Tibial artery (tissue), 4 donors: ENCODE measurements around the gene ATP8B4.
A peak's percentile ranks its signal among the peaks of the same experiment; 100 is the strongest.

Experiments used
- DNase-seq, 2 donors: peaks; one replicate each; pipeline ENCODE4 v3.0.0-alpha.2; 2019
- H3K27ac ChIP-seq, 2 donors: fragments of 200-600 bp; sonication (generic) in 1 of 2; 1 replicate in 1 of 2; 2 replicates in 1 of 2; pipeline ENCODE4 v1.5.1; 2018 to 2019; ENCODE audit warnings: mild to moderate bottlenecking in 1 of 2
- H3K27me3 ChIP-seq, 2 donors: fragments of 200-600 bp; sonication (generic) in 1 of 2; one replicate each; pipeline versions ENCODE4 v1.5.1 to v1.6.0; 2016 to 2019
- H3K36me3 ChIP-seq, 3 donors: fragments of 200-600 bp; sonication (generic) in 2 of 3; one replicate each; pipeline ENCODE4 v1.5.1; 2016 to 2019; ENCODE audit warnings: mild to moderate bottlenecking in 2 of 3
- H3K4me1 ChIP-seq, 4 donors: fragments of 200-600 bp; sonication (generic) in 2 of 4; 1 replicate in 3 of 4; 2 replicates in 1 of 4; pipeline ENCODE4 v1.5.1; 2016 to 2019
- H3K4me3 ChIP-seq, 2 donors: fragments of 200-600 bp; sonication (generic) in 1 of 2; 1 replicate in 1 of 2; 2 replicates in 1 of 2; pipeline ENCODE4 v1.5.1; 2018 to 2019; ENCODE audit warnings: mild to moderate bottlenecking in 2 of 2
- H3K9me3 ChIP-seq, 3 donors: fragments of 200-600 bp; sonication (generic) in 1 of 3; one replicate each; pipeline ENCODE4 v1.5.1; 2016 to 2019
- intact Hi-C: fragments of 100-400 bp; cut with DNase I; formaldehyde crosslinking; loops from one replicate; pipeline ENCODE4 v1.15.0; 2023; ENCODE audit warnings: low total_unique reads
- TF ChIP-seq, protein P1 (sequence below), 2 experiments: fragments of 200-600 bp in 1 of 2; fragments of 450-650 bp in 1 of 2; IDR thresholded peaks; one replicate each; pipeline ENCODE4 v1.5.1; 2017 to 2019; ENCODE audit warnings: antibody characterized with exemption in 2 of 2, mild to moderate bottlenecking in 1 of 2, moderate library complexity in 1 of 2

Gene ATP8B4

DNA sequence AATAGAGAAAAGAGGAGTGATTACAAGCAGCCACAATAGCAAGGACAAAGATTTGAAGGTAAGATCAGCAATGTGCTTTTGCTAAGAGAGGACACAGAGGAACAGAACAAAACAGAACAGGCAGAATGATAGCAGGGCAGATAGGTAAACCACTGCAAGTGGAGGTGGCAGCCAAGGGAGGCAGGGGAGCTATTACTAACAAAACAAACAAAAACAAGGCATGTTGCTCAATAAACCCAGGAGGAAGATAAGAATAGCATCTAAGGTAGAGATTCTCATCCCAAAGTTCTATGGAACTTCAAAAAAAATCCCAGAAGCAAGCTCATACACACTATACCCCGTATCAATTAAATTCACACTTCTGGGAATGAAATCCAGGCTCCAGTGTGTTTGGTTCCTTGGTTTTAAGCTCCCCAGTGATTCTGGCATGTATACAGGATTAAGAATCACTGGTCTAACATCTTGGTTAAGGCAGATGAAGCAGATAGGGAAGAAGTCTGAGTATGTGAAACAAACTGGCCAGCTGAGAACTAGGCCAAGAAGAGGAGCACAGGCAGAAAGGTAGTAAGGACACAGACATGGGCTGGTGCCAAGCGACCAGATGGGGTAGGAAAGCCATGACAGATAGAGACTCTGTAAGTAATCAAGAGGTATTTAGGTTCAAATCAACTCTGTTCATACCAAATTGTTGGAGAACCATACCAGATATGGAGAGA, 309.0 kb downstream of the ATP8B4 start:
- Histone ChIP-seq H3K4me1 (peaks cover 0 to 21% (median 8%) of the 10 kb centered on the region in 4 donors), H3K36me3 (no peaks in the 10 kb centered on the region), H3K4me3 (no peak overlapping the region), H3K27me3 (no peaks in the 10 kb centered on the region), H3K9me3 (no peaks in the 10 kb centered on the region), H3K27ac (peak overlapping the region in 1 of 2 donors; percentile 3)
- intact Hi-C loops = no loop called here
- no peak for DNase-seq
- TF ChIP-seq, protein P1, sequence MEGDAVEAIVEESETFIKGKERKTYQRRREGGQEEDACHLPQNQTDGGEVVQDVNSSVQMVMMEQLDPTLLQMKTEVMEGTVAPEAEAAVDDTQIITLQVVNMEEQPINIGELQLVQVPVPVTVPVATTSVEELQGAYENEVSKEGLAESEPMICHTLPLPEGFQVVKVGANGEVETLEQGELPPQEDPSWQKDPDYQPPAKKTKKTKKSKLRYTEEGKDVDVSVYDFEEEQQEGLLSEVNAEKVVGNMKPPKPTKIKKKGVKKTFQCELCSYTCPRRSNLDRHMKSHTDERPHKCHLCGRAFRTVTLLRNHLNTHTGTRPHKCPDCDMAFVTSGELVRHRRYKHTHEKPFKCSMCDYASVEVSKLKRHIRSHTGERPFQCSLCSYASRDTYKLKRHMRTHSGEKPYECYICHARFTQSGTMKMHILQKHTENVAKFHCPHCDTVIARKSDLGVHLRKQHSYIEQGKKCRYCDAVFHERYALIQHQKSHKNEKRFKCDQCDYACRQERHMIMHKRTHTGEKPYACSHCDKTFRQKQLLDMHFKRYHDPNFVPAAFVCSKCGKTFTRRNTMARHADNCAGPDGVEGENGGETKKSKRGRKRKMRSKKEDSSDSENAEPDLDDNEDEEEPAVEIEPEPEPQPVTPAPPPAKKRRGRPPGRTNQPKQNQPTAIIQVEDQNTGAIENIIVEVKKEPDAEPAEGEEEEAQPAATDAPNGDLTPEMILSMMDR (IDR thresholded peaks at IDR 0.05) = no peak

DNA sequence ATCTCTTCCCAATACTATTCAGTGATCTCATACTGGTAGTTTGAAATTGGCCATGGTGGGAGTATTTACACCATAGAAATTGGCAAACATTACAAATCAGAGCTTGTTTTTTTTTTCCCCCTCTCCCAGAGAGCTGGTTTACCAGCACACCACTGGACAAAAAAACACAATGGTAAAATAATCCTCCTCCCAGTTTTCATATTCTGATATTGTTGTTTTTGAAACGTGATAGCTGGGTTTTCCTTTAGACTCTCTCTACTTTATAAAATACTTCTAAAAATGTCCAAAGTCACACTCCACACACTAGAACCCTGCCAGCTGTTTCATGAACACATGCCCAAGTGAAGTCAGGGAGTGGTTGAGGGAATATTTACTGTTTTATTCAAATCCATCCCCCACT, 310.7 kb downstream of the ATP8B4 start:
- no peak overlapping the region for H3K4me3 ChIP-seq
- H3K27me3 ChIP-seq = no peaks in the 10 kb centered on the region
- H3K9me3 ChIP-seq = peaks cover 0 to 7% (median 0%) of the 10 kb centered on the region in 3 donors
- peaks cover 0 to 21% (median 8%) of the 10 kb centered on the region in 4 donors for H3K4me1 ChIP-seq
- intact Hi-C loops = no loop called here
- H3K36me3 ChIP-seq = no peaks in the 10 kb centered on the region
- H3K27ac ChIP-seq = no peak overlapping the region
- no peak for DNase-seq
- TF ChIP-seq, protein P1 (IDR thresholded peaks at IDR 0.05) = no peak
